HEK293 (cell line): ENCODE results near the gene LCNL1.

Experiments
- CTCF ChIA-PET: fragments of 350-600 bp; formaldehyde crosslinking; extraction: SDS; loops from one replicate; lab custom pipeline; 2021; ENCODE audit warnings: antibody characterized with exemption; lab: Yijun Ruan, JAX
- POLR2A ChIA-PET: fragments of 300-600 bp; formaldehyde crosslinking; extraction: SDS; loops from one replicate; lab custom pipeline; 2020; ENCODE audit warnings: antibody characterized with exemption, inconsistent platforms; lab: Yijun Ruan, JAX
- H3K27ac ChIP-seq: fragments of 200-500 bp; sonication (Bioruptor generic); 2 replicates; pipeline ENCODE4 v1.5.1; 2014; ENCODE audit warnings: low read depth, low read length, control low read depth, inconsistent platforms; ENCODE audit errors: extremely low read depth
- H3K36me3 ChIP-seq, 2 experiments: fragments of 200-500 bp in 1 of 2; sonication (Bioruptor generic) in 1 of 2; 1 replicate in 1 of 2; 2 replicates in 1 of 2; pipeline ENCODE4 v1.5.1; 2014 to 2017; ENCODE audit warnings: inconsistent platforms in 2 of 2, low read length in 2 of 2; ENCODE audit not compliant: control insufficient read depth in 2 of 2, insufficient read depth in 1 of 2
- H3K4me1 ChIP-seq: fragments of 200-500 bp; sonication (Bioruptor generic); 2 replicates; pipeline ENCODE4 v1.5.1; 2014; ENCODE audit warnings: mild to moderate bottlenecking, low read length, inconsistent platforms; ENCODE audit not compliant: control insufficient read depth, insufficient read depth
- H3K4me3 ChIP-seq: 2 replicates; pipeline ENCODE4 v1.5.1; 2011; ENCODE audit warnings: low read depth, mild to moderate bottlenecking, control low read depth, low read length, moderate library complexity
- H3K9me3 ChIP-seq: fragments of 200-500 bp; sonication (Bioruptor generic); 2 replicates; pipeline ENCODE4 v1.5.1; 2014; ENCODE audit warnings: low read depth, low read length, inconsistent platforms; ENCODE audit not compliant: control insufficient read depth, insufficient read depth
- BCL11A ChIP-seq: fragments of 450-650 bp; formaldehyde crosslinking; IDR thresholded peaks from 2 replicates; pipeline ENCODE4 v1.5.1; 2016; ENCODE audit warnings: low read depth, missing biosample characterization, missing genetic modification characterization
- EGR2 ChIP-seq: fragments of 450-650 bp; formaldehyde crosslinking; IDR thresholded peaks from 2 replicates; pipeline ENCODE4 v1.5.1; 2016; ENCODE audit warnings: low read depth, missing biosample characterization, missing genetic modification characterization
- GLI2 ChIP-seq: fragments of 450-650 bp; formaldehyde crosslinking; IDR thresholded peaks from 2 replicates; pipeline ENCODE4; 2017; ENCODE audit warnings: missing biosample characterization, missing genetic modification characterization, low read depth, borderline replicate concordance
- KLF1 ChIP-seq: fragments of 450-650 bp; formaldehyde crosslinking; IDR thresholded peaks from 2 replicates; pipeline ENCODE4 v1.5.1; 2016; ENCODE audit warnings: missing biosample characterization, missing genetic modification characterization
- MEIS1 ChIP-seq: sonication (generic); formaldehyde crosslinking; IDR thresholded peaks from 2 replicates; pipeline ENCODE4 v1.8.1; 2022; ENCODE audit warnings: missing genetic modification reagents, mild to moderate bottlenecking, borderline replicate concordance
- SALL2 ChIP-seq: fragments of 450-650 bp; formaldehyde crosslinking; IDR thresholded peaks from 2 replicates; pipeline ENCODE4 v1.5.0; 2017; ENCODE audit warnings: missing biosample characterization, mild to moderate bottlenecking, missing genetic modification characterization, borderline replicate concordance
- SP2 ChIP-seq: fragments of 450-650 bp; formaldehyde crosslinking; IDR thresholded peaks from 2 replicates; pipeline ENCODE4 v1.5.1; 2016; ENCODE audit warnings: missing biosample characterization, missing genetic modification characterization
- ZFHX2 ChIP-seq: fragments of 450-650 bp; formaldehyde crosslinking; conservative IDR thresholded peaks from 2 replicates; pipeline ENCODE4 v1.5.1; 2016; ENCODE audit warnings: missing biosample characterization, missing genetic modification characterization
- ZNF112 ChIP-seq: fragments of 450-650 bp; formaldehyde crosslinking; IDR thresholded peaks from 2 replicates; pipeline ENCODE4 v1.5.0; 2017; ENCODE audit warnings: missing biosample characterization, missing genetic modification characterization
- ZNF132 ChIP-seq: fragments of 450-650 bp; formaldehyde crosslinking; IDR thresholded peaks from 2 replicates; pipeline ENCODE4 v1.5.1; 2017; ENCODE audit warnings: missing biosample characterization, missing genetic modification characterization, borderline replicate concordance
- ZNF2 ChIP-seq: fragments of 450-650 bp; formaldehyde crosslinking; IDR thresholded peaks from 2 replicates; pipeline ENCODE4 v1.5.1; 2016; ENCODE audit warnings: missing biosample characterization, missing genetic modification characterization
- ZNF239 ChIP-seq: fragments of 450-650 bp; formaldehyde crosslinking; IDR thresholded peaks from 2 replicates; pipeline ENCODE4 v1.5.1; 2016; ENCODE audit warnings: missing biosample characterization, missing genetic modification characterization
- ZNF248 ChIP-seq: fragments of 450-650 bp; formaldehyde crosslinking; IDR thresholded peaks from 2 replicates; pipeline ENCODE4 v1.5.1; 2017; ENCODE audit warnings: missing biosample characterization, missing genetic modification characterization
- ZNF274 ChIP-seq, 2 experiments: fragments of 200-500 bp in 1 of 2; fragments of 450-650 bp in 1 of 2; sonication (Bioruptor generic) in 1 of 2; formaldehyde crosslinking in 1 of 2; IDR thresholded peaks; 2 replicates each; pipeline versions ENCODE4 v1.5.1 to v1.6.1; 2014 to 2016; ENCODE audit warnings: borderline replicate concordance in 1 of 2, inconsistent platforms in 1 of 2, low read length in 1 of 2, missing biosample characterization in 1 of 2, missing genetic modification characterization in 1 of 2
- ZNF335 ChIP-seq: fragments of 450-650 bp; formaldehyde crosslinking; conservative IDR thresholded peaks from 2 replicates; pipeline ENCODE4 v1.5.1; 2016; ENCODE audit warnings: missing biosample characterization, missing genetic modification characterization
- ZNF37A ChIP-seq: fragments of 450-650 bp; IDR thresholded peaks from 2 replicates; pipeline ENCODE4 v1.5.1; 2018; ENCODE audit warnings: missing biosample characterization, missing genetic modification characterization
- ZNF394 ChIP-seq: fragments of 450-650 bp; formaldehyde crosslinking; IDR thresholded peaks from 2 replicates; pipeline ENCODE4 v1.5.1; 2016; ENCODE audit warnings: missing biosample characterization, missing genetic modification characterization, mild to moderate bottlenecking, moderate library complexity, borderline replicate concordance
- ZNF398 ChIP-seq: fragments of 450-650 bp; formaldehyde crosslinking; IDR thresholded peaks from 2 replicates; pipeline ENCODE4 v1.5.1; 2017; ENCODE audit warnings: missing biosample characterization, missing genetic modification characterization
- ZNF416 ChIP-seq: fragments of 450-650 bp; formaldehyde crosslinking; IDR thresholded peaks from 2 replicates; pipeline ENCODE4 v1.5.1; 2016; ENCODE audit warnings: missing biosample characterization, missing genetic modification characterization
- ZNF514 ChIP-seq: fragments of 450-650 bp; formaldehyde crosslinking; IDR thresholded peaks from 2 replicates; pipeline ENCODE4 v1.5.1; 2016; ENCODE audit warnings: missing biosample characterization, missing genetic modification characterization
- ZNF529 ChIP-seq: fragments of 450-650 bp; formaldehyde crosslinking; IDR thresholded peaks from 2 replicates; pipeline ENCODE4 v1.5.1; 2017; ENCODE audit warnings: missing genetic modification characterization, missing biosample characterization; ENCODE audit not compliant: insufficient replicate concordance
- ZNF585B ChIP-seq: fragments of 450-650 bp; formaldehyde crosslinking; IDR thresholded peaks from 2 replicates; pipeline ENCODE4 v1.5.1; 2016; ENCODE audit warnings: missing biosample characterization, missing genetic modification characterization
- ZNF701 ChIP-seq: fragments of 450-650 bp; formaldehyde crosslinking; IDR thresholded peaks from 2 replicates; pipeline ENCODE4 v1.5.1; 2016; ENCODE audit warnings: missing biosample characterization, missing genetic modification characterization
- ZXDB ChIP-seq: fragments of 450-650 bp; formaldehyde crosslinking; IDR thresholded peaks from 2 replicates; pipeline ENCODE4 v1.5.1; 2016; ENCODE audit warnings: missing biosample characterization, missing genetic modification characterization
- TF ChIP-seq, protein P1 (sequence below): fragments of 450-650 bp; formaldehyde crosslinking; IDR thresholded peaks from 2 replicates; pipeline ENCODE4 v1.5.1; 2016; ENCODE audit warnings: missing biosample characterization, missing genetic modification characterization

Gene LCNL1

GRCh38 chr9:136957461-136957860, 25.3 kb upstream of the LCNL1 start:
- no peak overlapping the region for H3K27ac ChIP-seq
- TF ChIP-seq SP2: 0 out of 2 replicates have a peak, but pooled peaks have one; percentile 10
- no peak for TF ChIP-seq ZNF529
- no peak for TF ChIP-seq ZNF248 (tag by site-specific recombination)
- no peak for TF ChIP-seq ZNF398 (tag by site-specific recombination)
- peak; percentile 69 for TF ChIP-seq ZFHX2 (tag by site-specific recombination)
- TF ChIP-seq ZNF416 (tag by site-specific recombination): no peak
- TF ChIP-seq MEIS1 (CRISPR knock-in tag): no peak
- TF ChIP-seq, protein P1, sequence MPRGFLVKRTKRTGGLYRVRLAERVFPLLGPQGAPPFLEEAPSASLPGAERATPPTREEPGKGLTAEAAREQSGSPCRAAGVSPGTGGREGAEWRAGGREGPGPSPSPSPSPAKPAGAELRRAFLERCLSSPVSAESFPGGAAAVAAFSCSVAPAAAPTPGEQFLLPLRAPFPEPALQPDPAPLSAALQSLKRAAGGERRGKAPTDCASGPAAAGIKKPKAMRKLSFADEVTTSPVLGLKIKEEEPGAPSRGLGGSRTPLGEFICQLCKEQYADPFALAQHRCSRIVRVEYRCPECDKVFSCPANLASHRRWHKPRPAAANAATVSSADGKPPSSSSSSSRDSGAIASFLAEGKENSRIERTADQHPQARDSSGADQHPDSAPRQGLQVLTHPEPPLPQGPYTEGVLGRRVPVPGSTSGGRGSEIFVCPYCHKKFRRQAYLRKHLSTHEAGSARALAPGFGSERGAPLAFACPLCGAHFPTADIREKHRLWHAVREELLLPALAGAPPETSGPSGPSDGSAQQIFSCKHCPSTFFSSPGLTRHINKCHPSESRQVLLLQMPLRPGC (tag by site-specific recombination): no peak
- TF ChIP-seq EGR2 (tag by site-specific recombination): peak; percentile 82
- TF ChIP-seq ZNF274 (IDR thresholded peaks at IDR 0.05; ENCODE audit: low read length): no peak
- TF ChIP-seq ZNF274 (tag by site-specific recombination; IDR thresholded peaks at IDR 0.05; ENCODE audit: borderline replicate concordance): no peak
- H3K36me3 ChIP-seq: no peaks in the 10 kb centered on the region
- ChIA-PET POLR2A (no interaction called here), CTCF (no interaction called here)
- H3K4me3 ChIP-seq: no peak overlapping the region
- H3K4me1 ChIP-seq: no peaks in the 10 kb centered on the region
- H3K9me3 ChIP-seq: no peaks in the 10 kb centered on the region

DNA sequence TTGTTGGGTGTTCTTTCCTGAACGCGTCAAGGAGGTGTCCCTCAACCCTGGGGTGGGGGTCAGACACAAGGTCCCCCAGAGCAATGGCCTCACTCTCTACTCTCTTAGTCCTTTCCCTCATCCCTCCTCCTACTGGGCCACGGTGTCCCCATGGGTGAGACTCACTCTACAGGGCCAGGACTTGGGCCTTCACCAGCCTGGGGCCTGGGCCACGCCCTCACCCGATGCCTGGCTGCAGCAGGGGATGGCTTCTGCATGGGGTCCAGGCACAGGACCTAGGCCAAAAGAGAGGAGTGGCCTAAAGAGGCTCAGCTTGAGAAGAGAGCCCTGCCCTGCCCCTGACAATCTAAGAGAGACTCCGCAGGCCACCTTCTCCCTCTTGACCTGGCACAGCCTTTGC, 24.9 kb upstream of the LCNL1 start:
- Histone ChIP-seq H3K27ac (no peak overlapping the region), H3K9me3 (no peaks in the 10 kb centered on the region), H3K36me3 (no peaks in the 10 kb centered on the region), H3K4me3 (no peak overlapping the region), H3K4me1 (no peaks in the 10 kb centered on the region)
- no peak for TF ChIP-seq ZNF514
- TF ChIP-seq ZNF701 (tag by site-specific recombination): no peak
- no peak for TF ChIP-seq ZNF394 (tag by site-specific recombination)
- no peak for TF ChIP-seq BCL11A
- no peak for TF ChIP-seq KLF1 (tag by site-specific recombination)
- no peak for TF ChIP-seq ZNF112 (tag by site-specific recombination)
- TF ChIP-seq ZNF37A: no peak
- TF ChIP-seq ZNF2 (tag by site-specific recombination): no peak
- no peak for TF ChIP-seq ZNF585B (tag by site-specific recombination)
- TF ChIP-seq ZXDB (tag by site-specific recombination): no peak
- TF ChIP-seq ZNF132 (tag by site-specific recombination): no peak
- TF ChIP-seq ZNF239 (tag by site-specific recombination): no peak
- TF ChIP-seq SALL2 (tag by site-specific recombination): no peak
- TF ChIP-seq ZNF335 (tag by site-specific recombination): no peak
- TF ChIP-seq GLI2 (tag by site-specific recombination): no peak
- ChIA-PET CTCF (interaction anchor here (0.6 kb wide), 1 partner anchor 13 kb away, joined by 5 read pairs; the partner anchor contains the start of gene C8G), POLR2A (no interaction called here)
